Large intestine (tissue), 12 donors: ENCODE measurements around the gene SYT6. TPM values are rescaled to one million over a fixed set of nuclear protein-coding genes. Genes with fewer than 3 reads are reported as not detected.

Experiments used
- DNase-seq, 2 donors: peaks; one replicate each; pipeline versions ENCODE4 v3.0.0 to v3.0.0-alpha.2; 2013
- H3K27ac ChIP-seq: one replicate; pipeline ENCODE4 v1.5.1; 2013; ENCODE audit warnings: low read length
- H3K27me3 ChIP-seq: 2 replicates; pipeline ENCODE4 v1.6.1; 2013; ENCODE audit warnings: low read length; ENCODE audit not compliant: control insufficient read depth, insufficient read depth
- H3K36me3 ChIP-seq: 2 replicates; pipeline ENCODE4 v1.6.1; 2013; ENCODE audit warnings: low read length; ENCODE audit not compliant: control insufficient read depth, insufficient read depth
- H3K4me1 ChIP-seq: one replicate; pipeline ENCODE4 v1.6.1; 2013; ENCODE audit warnings: low read length; ENCODE audit not compliant: control insufficient read depth, insufficient read depth
- H3K4me3 ChIP-seq: one replicate; pipeline ENCODE4 v1.5.1; 2013; ENCODE audit warnings: low read length
- H3K9me3 ChIP-seq: one replicate; pipeline ENCODE4 v1.6.1; 2013; ENCODE audit warnings: mild to moderate bottlenecking, low read depth, low read length, moderate library complexity; ENCODE audit not compliant: control insufficient read depth
- WGBS: methylation state at CpG from one replicate; pipeline ENCODE4 v1.1.5; 2013; ENCODE audit warnings: low lambda C conversion rate; ENCODE audit not compliant: insufficient coverage; 5-methylcytosine and 5-hydroxymethylcytosine counted together
- long read RNA-seq, 11 donors: transcript quantifications; one replicate each; lab custom pipeline, GENCODE V29; 2026
- polyA plus RNA-seq: library from polyadenylated mRNA; unstranded; fragments of 120-200 nt; gene quantifications from one replicate; pipeline ENCODE4 v1.2.1, GENCODE V29; 2013

SYT6 gene
- polyA plus RNA-seq: 0.76 TPM
- long read RNA-seq, donor 1: 0 reads
- long read RNA-seq, donor 2: 0 reads
- long read RNA-seq, donor 3: 0 reads
- long read RNA-seq, donor 4: 0 reads
- long read RNA-seq, donor 5: 0 reads
- long read RNA-seq, donor 6: 0 reads
- long read RNA-seq, donor 7: 0 reads
- long read RNA-seq, donor 8: 0 reads
- long read RNA-seq, donor 9: 0 reads
- long read RNA-seq, donor 10: 0 reads
- long read RNA-seq, donor 11: 0 reads

- Histone ChIP-seq H3K4me1 (peaks cover 19% of the 10 kb centered on the region), H3K36me3 (no peaks in the 10 kb centered on the region), H3K4me3 (peak within 1 kb of the TSS; percentile 18), H3K27ac (no peak within 1 kb of the TSS), H3K9me3 (peaks cover 2% of the 10 kb centered on the region), H3K27me3 (peaks cover 98% of the 10 kb centered on the region)
- WGBS: no CpG with 5 or more reads among the region's 70 CpGs
- DNase-seq: peak in 1 of 2 donors; percentile 10
These were observed at the start of gene SYT6 for GRCh38 chr1:114153261-114154145. SYT6 (minus strand) TSS chr1:114153869; CDS start chr1:114153772, 97 bp downstream.

- Histone ChIP-seq H3K4me3 (no peak overlapping the region), H3K27me3 (peaks cover 22% of the 10 kb centered on the region), H3K9me3 (no peaks in the 10 kb centered on the region), H3K36me3 (no peaks in the 10 kb centered on the region), H3K4me1 (no peaks in the 10 kb centered on the region), H3K27ac (no peak overlapping the region)
- WGBS: 67% methylated on average over 1 of the region's 3 CpGs
- no peak for DNase-seq
These were observed 47.8 kb upstream of the SYT6 start for GRCh38 chr1:114201486-114201885.

GRCh38 chr1:114199017-114199594, 45.4 kb upstream of the SYT6 start:
- no peaks in the 10 kb centered on the region for H3K9me3 ChIP-seq
- H3K4me3 ChIP-seq: no peak overlapping the region
- no peaks in the 10 kb centered on the region for H3K4me1 ChIP-seq
- peaks cover 30% of the 10 kb centered on the region for H3K27me3 ChIP-seq
- DNase-seq: no peak
- H3K27ac ChIP-seq: no peak overlapping the region
- WGBS: no CpG with 5 or more reads among the region's 3 CpGs
- no peaks in the 10 kb centered on the region for H3K36me3 ChIP-seq

GRCh38 chr1:114196992-114197907, 43.6 kb upstream of the SYT6 start:
- H3K9me3 ChIP-seq: no peaks in the 10 kb centered on the region
- no peaks in the 10 kb centered on the region for H3K4me1 ChIP-seq
- DNase-seq: no peak
- H3K27ac ChIP-seq: no peak overlapping the region
- peaks cover 31% of the 10 kb centered on the region for H3K27me3 ChIP-seq
- no CpG with 5 or more reads among the region's 3 CpGs for WGBS
- H3K36me3 ChIP-seq: no peaks in the 10 kb centered on the region
- H3K4me3 ChIP-seq: no peak overlapping the region

GRCh38 chr1:114195819-114196218, 42.1 kb upstream of the SYT6 start:
- H3K27ac ChIP-seq: no peak overlapping the region
- H3K36me3 ChIP-seq: no peaks in the 10 kb centered on the region
- H3K27me3 ChIP-seq: peaks cover 25% of the 10 kb centered on the region
- 30% methylated on average over 2 of the region's 3 CpGs for WGBS
- no peaks in the 10 kb centered on the region for H3K9me3 ChIP-seq
- no peak overlapping the region for H3K4me3 ChIP-seq
- no peaks in the 10 kb centered on the region for H3K4me1 ChIP-seq
- no peak for DNase-seq

GRCh38 chr1:114192328-114192727, 38.7 kb upstream of the SYT6 start:
- DNase-seq: no peak
- Histone ChIP-seq H3K9me3 (no peaks in the 10 kb centered on the region), H3K27me3 (peaks cover 18% of the 10 kb centered on the region), H3K36me3 (no peaks in the 10 kb centered on the region), H3K4me1 (no peaks in the 10 kb centered on the region), H3K27ac (no peak overlapping the region), H3K4me3 (no peak overlapping the region)
- no CpG with 5 or more reads among the region's 5 CpGs for WGBS

GRCh38 chr1:114189398-114189797, 35.7 kb upstream of the SYT6 start:
- no peak overlapping the region for H3K27ac ChIP-seq
- H3K4me1 ChIP-seq: no peaks in the 10 kb centered on the region
- DNase-seq: no peak
- WGBS: no CpG with 5 or more reads among the region's 3 CpGs
- no peak overlapping the region for H3K4me3 ChIP-seq
- H3K36me3 ChIP-seq: no peaks in the 10 kb centered on the region
- peaks cover 2% of the 10 kb centered on the region for H3K27me3 ChIP-seq
- H3K9me3 ChIP-seq: no peaks in the 10 kb centered on the region

- Histone ChIP-seq H3K4me3 (no peak overlapping the region), H3K27ac (no peak overlapping the region), H3K36me3 (no peaks in the 10 kb centered on the region), H3K4me1 (no peaks in the 10 kb centered on the region), H3K9me3 (no peaks in the 10 kb centered on the region), H3K27me3 (no peaks in the 10 kb centered on the region)
- DNase-seq: no peak
- no CpG with 5 or more reads among the region's 4 CpGs for WGBS
These were observed 27.7 kb upstream of the SYT6 start for GRCh38 chr1:114181356-114181755.

GRCh38 chr1:114180742-114181141, 27.1 kb upstream of the SYT6 start:
- Histone ChIP-seq H3K9me3 (no peaks in the 10 kb centered on the region), H3K4me1 (no peaks in the 10 kb centered on the region), H3K36me3 (no peaks in the 10 kb centered on the region), H3K4me3 (no peak overlapping the region), H3K27ac (no peak overlapping the region), H3K27me3 (no peaks in the 10 kb centered on the region)
- no CpG with 5 or more reads among the region's 5 CpGs for WGBS
- no peak for DNase-seq

- no peaks in the 10 kb centered on the region for H3K9me3 ChIP-seq
- DNase-seq: no peak
- no peaks in the 10 kb centered on the region for H3K4me1 ChIP-seq
- no peak overlapping the region for H3K27ac ChIP-seq
- no peak overlapping the region for H3K4me3 ChIP-seq
- H3K36me3 ChIP-seq: no peaks in the 10 kb centered on the region
- no peaks in the 10 kb centered on the region for H3K27me3 ChIP-seq
- no CpG with 5 or more reads among the region's 2 CpGs for WGBS
These were observed 25.3 kb upstream of the SYT6 start for GRCh38 chr1:114178936-114179335.
